Measurements from ENCODE around the gene MAST4.
"Not testable (repeated sequence)": the region's sequence is repeated elsewhere in the genome, so short reads cannot be mapped to it uniquely, and the experiment has no call there.

Gene MAST4

GRCh38 chr5:67173351-67173750 lies 577.2 kb downstream of the MAST4 start:
- not testable (repeated sequence) for DNase-seq

- DNase-seq, result no peak
These were observed 577.8 kb downstream of the MAST4 start for GRCh38 chr5:67173959-67174358.

- no peak for DNase-seq
These were observed 580.7 kb downstream of the MAST4 start for GRCh38 chr5:67176936-67177335.

DNA sequence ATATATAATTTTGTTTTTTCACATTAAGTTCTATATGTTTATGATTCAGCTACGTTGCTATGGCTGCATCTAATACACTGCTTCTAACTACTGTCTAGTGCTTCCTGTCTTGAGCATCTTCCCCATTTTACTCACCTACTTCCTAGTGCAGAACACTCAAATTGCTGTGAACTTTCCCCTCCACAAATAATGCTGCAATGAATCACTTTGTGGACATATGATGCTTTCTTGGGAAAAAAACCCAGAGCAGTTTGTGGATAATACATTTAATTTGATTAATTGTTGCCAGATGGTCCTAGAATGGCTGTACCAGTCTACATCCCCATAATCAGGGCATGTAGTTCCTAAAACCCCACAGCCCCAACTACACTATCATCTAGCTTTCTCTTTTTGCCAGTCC lies 581.9 kb downstream of the MAST4 start:
- DNase-seq, result no peak

- DNase-seq, result no peak
These were observed 582.8 kb downstream of the MAST4 start for GRCh38 chr5:67178966-67179365.

GRCh38 chr5:67179697-67180361 lies 583.6 kb downstream of the MAST4 start:
- DNase-seq, result no peak

GRCh38 chr5:67181648-67182221 lies 585.5 kb downstream of the MAST4 start:
- no peak for DNase-seq

- DNase-seq, result no peak
These were observed 586.2 kb downstream of the MAST4 start for GRCh38 chr5:67182301-67182790.

DNA sequence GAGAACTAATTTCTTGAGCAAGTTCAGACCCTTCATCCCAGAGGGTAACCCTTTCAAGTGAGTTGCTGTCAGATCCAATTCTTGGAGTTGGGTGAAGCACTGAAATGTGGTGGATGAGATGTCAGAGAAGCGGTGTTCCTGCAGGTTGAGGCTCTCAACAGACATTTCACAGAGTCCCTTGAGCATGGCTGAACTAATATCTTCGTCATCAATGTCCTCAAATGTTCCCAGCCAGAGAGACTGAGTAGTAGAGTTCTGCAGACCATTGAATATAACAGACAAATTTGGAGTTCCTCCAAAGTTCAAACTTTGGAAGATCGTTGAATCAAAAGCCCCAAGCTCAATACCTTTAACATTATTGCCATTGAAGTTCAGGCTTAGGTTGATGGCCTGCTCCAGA lies 587.7 kb downstream of the MAST4 start:
- no peak for DNase-seq

DNA sequence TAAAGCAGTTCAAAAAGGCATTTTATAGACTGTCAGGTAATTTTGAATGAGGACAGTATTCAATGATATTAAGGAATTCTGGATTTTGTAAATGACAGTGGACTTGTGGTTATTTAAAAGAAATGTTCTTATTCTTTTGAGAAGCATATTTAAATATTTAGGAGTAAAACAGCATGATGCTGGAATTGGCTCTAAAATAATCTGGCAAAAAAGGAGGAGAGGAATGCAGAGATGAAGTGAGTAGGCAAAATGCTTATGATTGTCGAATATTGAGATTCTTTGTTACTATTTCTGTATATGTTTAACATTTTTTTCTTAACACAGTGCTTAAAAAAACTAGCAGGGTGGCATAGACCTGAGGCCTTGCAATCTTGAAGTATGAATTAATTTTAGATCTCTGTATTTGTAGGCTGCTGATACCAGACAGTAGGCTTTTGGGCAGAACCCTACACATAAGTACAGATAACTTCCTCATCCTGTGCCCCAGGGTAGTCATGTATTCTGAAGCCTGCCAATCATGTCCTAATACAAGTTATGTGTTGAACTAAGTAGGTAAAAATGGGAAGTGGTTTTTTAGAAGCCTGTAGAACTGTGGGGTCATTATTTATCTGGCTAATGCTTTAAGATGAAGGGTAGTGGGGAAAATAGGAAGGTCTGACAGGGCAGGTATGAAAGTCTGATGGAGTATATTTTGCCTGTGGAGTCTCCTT lies 591.0 kb downstream of the MAST4 start:
- no peak for DNase-seq

DNA sequence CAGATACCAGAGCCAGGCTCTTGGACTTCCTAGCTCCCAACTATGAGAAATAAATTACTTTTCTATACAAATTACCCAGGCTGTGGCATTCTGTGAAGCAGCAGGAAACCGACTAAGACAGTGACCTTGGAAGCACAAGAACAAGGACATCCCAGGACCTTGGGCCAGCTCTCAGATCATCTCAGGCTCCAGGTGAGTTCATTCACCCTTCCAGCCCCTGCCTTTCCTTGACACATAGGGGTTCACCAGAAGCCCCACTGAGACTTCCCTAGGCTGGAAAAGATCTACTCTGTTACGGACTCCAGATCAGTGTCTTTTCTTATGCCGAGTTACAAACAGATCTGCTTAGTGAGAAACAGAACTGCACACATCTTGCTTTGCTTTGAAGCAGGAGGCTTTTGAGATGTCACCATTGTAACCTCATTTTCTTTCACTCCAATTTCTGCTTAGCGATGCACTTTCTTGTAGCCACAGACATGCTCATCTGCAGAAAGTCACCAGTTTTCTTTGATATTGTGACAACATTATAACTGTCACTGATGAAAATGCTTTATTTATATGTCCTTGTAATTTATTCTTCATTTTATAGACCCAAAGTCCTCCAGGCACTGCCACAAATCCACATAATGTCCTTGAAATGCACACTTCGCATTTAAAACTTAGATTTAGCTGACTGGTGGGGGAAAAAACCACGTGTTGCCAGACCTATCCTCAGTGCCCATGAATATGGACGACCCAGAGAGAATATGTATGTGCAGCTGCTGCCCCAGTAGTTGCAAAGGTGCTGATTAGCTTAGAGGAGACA lies 592.3 kb downstream of the MAST4 start:
- DNase-seq, result peak; percentile 32

GRCh38 chr5:67189079-67189354 lies 592.8 kb downstream of the MAST4 start:
- DNase-seq, result no peak

- DNase-seq, result no peak
These were observed 593.7 kb downstream of the MAST4 start for GRCh38 chr5:67189931-67190330.

- no peak for DNase-seq
These were observed 594.2 kb downstream of the MAST4 start for GRCh38 chr5:67190410-67190809.

GRCh38 chr5:67190861-67191260 lies 594.7 kb downstream of the MAST4 start:
- DNase-seq, result no peak

- no peak for DNase-seq
These were observed 596.7 kb downstream of the MAST4 start for GRCh38 chr5:67192719-67193438.

GRCh38 chr5:67193439-67193807 lies 597.2 kb downstream of the MAST4 start:
- no peak for DNase-seq

GRCh38 chr5:67194166-67194565 lies 598.0 kb downstream of the MAST4 start:
- no peak for DNase-seq

DNA sequence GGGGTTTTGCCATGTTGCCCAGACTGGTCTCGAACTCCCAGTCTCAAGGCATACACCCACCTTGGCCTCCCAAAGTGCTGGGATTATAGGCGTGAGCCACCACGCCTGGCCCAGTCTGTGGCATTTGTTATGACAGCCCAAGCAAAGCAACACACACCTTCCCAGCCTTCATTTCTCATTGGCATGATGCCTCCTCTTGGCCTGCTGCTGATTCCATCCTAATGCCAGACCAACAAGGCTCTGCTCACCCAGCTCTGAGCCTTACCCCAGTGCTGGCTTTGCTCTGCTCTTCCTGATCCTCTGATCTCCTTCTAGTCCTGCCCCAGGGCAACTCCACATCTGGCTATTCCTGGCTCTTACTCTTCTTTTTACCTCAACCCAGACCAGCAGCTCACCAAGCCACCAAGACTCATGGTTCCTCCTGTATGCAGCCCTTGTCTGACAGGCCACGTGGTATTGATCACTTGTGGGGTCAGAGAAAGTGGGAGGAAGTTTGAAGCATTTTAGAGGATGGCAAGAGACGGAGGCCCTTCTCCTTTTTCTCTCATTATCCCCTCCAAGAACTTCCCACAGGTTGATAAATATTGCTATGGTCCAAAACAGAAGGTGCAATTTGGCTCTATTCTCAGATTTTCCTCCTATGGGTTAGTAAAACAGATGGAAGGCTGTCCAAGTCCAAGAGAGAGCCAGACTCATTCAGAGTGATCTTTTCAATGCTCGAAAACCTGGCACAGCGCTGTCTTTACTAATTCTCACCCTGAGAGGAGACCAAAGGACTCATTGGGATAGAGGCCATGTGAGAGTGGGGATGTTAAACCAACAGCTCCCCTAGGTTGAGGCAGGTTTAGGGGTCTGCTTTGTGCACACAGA lies 599.4 kb downstream of the MAST4 start:
- DNase-seq, result no peak

- DNase-seq, result no peak
These were observed 600.4 kb downstream of the MAST4 start, which contains the start of gene CD180 for GRCh38 chr5:67196537-67197059. TSS of gene CD180 (minus strand) at chr5:67196799. CDS start at chr5:67196641, 158 bp downstream.

GRCh38 chr5:67197536-67197935 lies 601.3 kb downstream of the MAST4 start:
- no peak for DNase-seq

Data from central memory CD4-positive, alpha-beta T cell (primary cell).